Spleen (tissue), 11 donors: ENCODE results near the gene DTWD2. TPM values are rescaled to one million over a fixed set of nuclear protein-coding genes. Genes with fewer than 3 reads are reported as not detected.
"Not testable (repeated sequence)": the region's sequence is repeated elsewhere in the genome, so short reads cannot be mapped to it uniquely, and the experiment has no call there.

Source experiments
- DNase-seq: peaks from one replicate; pipeline ENCODE4 v3.0.0-alpha.2; 2020
- H3K27ac ChIP-seq, 8 donors: fragments of 200-600 bp; sonication (generic) in 7 of 8; 1 replicate in 4 of 8; 2 replicates in 4 of 8; pipeline versions ENCODE4 v1.5.0 to v1.8.0; 2016 to 2021; ENCODE audit warnings: inconsistent platforms in 4 of 8, mild to moderate bottlenecking in 4 of 8, moderate library complexity in 1 of 8
- H3K27me3 ChIP-seq, 7 donors: fragments of 200-600 bp; sonication (generic) in 6 of 7; replicated peaks in 1 of 7; 1 replicate in 4 of 7; 2 replicates in 3 of 7; pipeline versions ENCODE4 v1.5.0 to v1.8.0; 2016 to 2021; ENCODE audit warnings: inconsistent platforms in 3 of 7, mild to moderate bottlenecking in 1 of 7
- H3K36me3 ChIP-seq, 6 donors: fragments of 200-600 bp; sonication (generic) in 5 of 6; 1 replicate in 4 of 6; 2 replicates in 2 of 6; pipeline versions ENCODE4 v1.5.0 to v1.8.0; 2016 to 2021; ENCODE audit warnings: inconsistent platforms in 2 of 6
- H3K4me1 ChIP-seq, 6 donors: fragments of 200-600 bp; sonication (generic) in 5 of 6; 1 replicate in 3 of 6; 2 replicates in 3 of 6; pipeline versions ENCODE4 v1.5.0 to v1.8.0; 2016 to 2021; ENCODE audit warnings: inconsistent platforms in 3 of 6
- H3K4me3 ChIP-seq, 8 donors: fragments of 200-600 bp; sonication (generic) in 7 of 8; 1 replicate in 4 of 8; 2 replicates in 4 of 8; pipeline versions ENCODE4 v1.5.0 to v1.8.0; 2016 to 2021; ENCODE audit warnings: inconsistent platforms in 4 of 8, mild to moderate bottlenecking in 4 of 8, moderate library complexity in 2 of 8
- H3K9me3 ChIP-seq, 8 donors: fragments of 200-600 bp; sonication (generic) in 7 of 8; 1 replicate in 4 of 8; 2 replicates in 4 of 8; pipeline versions ENCODE4 v1.5.0 to v1.8.0; 2016 to 2021; ENCODE audit warnings: inconsistent platforms in 4 of 8
- POLR2A ChIP-seq, 3 donors: fragments of 450-650 bp; IDR thresholded peaks; one replicate each; pipeline ENCODE4 v1.5.1; 2017; ENCODE audit warnings: antibody characterized with exemption in 3 of 3, mild to moderate bottlenecking in 1 of 3
- POLR2AphosphoS5 ChIP-seq, 3 donors: sonication (generic); formaldehyde crosslinking; IDR thresholded peaks; one replicate each; pipeline ENCODE4 v1.5.1; 2017; ENCODE audit warnings: antibody characterized with exemption in 3 of 3
- WGBS, 5 donors: extraction: QIAGEN DNeasy Blood & Tissue Kit in 3 of 5; methylation state at CpG; one replicate each; pipeline versions ENCODE4 v1.1.5 to v1.1.7; 2013 to 2018; 5-methylcytosine and 5-hydroxymethylcytosine counted together
- intact Hi-C: fragments of 100-400 bp; cut with DNase I; formaldehyde crosslinking; loops from one replicate; pipeline ENCODE4 v1.15.0; 2023; ENCODE audit warnings: low total_unique reads
- polyA plus RNA-seq, 3 donors: library from polyadenylated mRNA; stranded (reverse); fragments of 200-250 nt; gene quantifications; one replicate each; pipeline ENCODE4 v1.2.1, GENCODE V29; 2013
- total RNA-seq, 7 donors: library from RNA; depleted of rRNA in 3 of 7; stranded (reverse); fragments of >200 nt in 3 of 7; fragmentation: NEBNext Ultra II Directional in 4 of 7; extraction: Animal tissue kit (Norgen Biotek cat#: 25700) in 4 of 7; gene quantifications; one replicate each; pipeline versions ENCODE4 v1.1.0 to v1.2.1, GENCODE V29; 2016 to 2021
- TF ChIP-seq, protein P1 (sequence below), 11 experiments: fragments of 200-600 bp in 7 of 11; fragments of 450-650 bp in 4 of 11; sonication (generic) in 4 of 11; IDR thresholded peaks in 8 of 11; conservative IDR thresholded peaks in 3 of 11; 1 replicate in 7 of 11; 2 replicates in 4 of 11; pipeline versions ENCODE4 v1.4.0 to v1.8.0; 2016 to 2021; ENCODE audit warnings: antibody characterized with exemption in 11 of 11, inconsistent platforms in 4 of 11, mild to moderate bottlenecking in 1 of 11
- donor health status: healthy with polysubstance abuse.
- donor health status: DM: no; HTN: no; CAD: no; lungs with moderate emphysema.
- donor health status: DM: no; HTN: no; CAD: no.
- donor health status: Bipolar disorder and iron deficiency.
- donor health status: healthy.
- donor health status: DM: no; HTN: no; CAD: no.
- donor health status: DM: yes; HTN: yes; CAD: no.

Gene DTWD2
- total and polyA plus RNA-seq, 10 donors: 1.2 to 25.5 (median 8.6) TPM

DNA sequence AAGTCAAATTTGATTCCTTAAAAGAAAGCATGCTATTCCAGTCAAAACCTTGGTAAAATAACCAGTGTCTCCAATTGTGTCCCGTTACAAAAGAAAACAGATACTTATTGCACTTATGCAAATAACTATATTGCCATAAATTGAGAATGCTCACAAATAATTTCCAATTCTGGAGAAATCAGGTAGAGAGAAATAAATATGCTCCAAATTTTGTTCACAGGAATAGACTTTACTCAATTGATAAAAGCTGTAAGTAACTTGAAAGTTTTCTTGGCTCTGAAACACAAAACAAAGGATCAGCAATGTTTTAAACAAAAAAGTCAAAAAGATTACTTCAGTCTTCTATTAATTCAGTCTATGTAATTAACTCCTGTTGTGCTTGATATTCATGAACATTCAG lies 7.8 kb upstream of the DTWD2 start:
- no peaks in the 10 kb centered on the region for H3K36me3 ChIP-seq
- TF ChIP-seq POLR2AphosphoS5 (IDR thresholded peaks at IDR 0.05) (no peak), POLR2A (IDR thresholded peaks at IDR 0.05) (no peak)
- TF ChIP-seq, protein P1, sequence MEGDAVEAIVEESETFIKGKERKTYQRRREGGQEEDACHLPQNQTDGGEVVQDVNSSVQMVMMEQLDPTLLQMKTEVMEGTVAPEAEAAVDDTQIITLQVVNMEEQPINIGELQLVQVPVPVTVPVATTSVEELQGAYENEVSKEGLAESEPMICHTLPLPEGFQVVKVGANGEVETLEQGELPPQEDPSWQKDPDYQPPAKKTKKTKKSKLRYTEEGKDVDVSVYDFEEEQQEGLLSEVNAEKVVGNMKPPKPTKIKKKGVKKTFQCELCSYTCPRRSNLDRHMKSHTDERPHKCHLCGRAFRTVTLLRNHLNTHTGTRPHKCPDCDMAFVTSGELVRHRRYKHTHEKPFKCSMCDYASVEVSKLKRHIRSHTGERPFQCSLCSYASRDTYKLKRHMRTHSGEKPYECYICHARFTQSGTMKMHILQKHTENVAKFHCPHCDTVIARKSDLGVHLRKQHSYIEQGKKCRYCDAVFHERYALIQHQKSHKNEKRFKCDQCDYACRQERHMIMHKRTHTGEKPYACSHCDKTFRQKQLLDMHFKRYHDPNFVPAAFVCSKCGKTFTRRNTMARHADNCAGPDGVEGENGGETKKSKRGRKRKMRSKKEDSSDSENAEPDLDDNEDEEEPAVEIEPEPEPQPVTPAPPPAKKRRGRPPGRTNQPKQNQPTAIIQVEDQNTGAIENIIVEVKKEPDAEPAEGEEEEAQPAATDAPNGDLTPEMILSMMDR (IDR thresholded peaks at IDR 0.05 in 8 of 11, conservative IDR thresholded peaks at IDR 0.05 in 3 of 11): no peak
- H3K4me1 ChIP-seq: no peaks in the 10 kb centered on the region
- DNase-seq: no peak
- intact Hi-C loops: no loop called here
- 89 to 95% (median 93%) methylated on average over 1 of the region's 1 CpG for WGBS, 5 donors
- H3K9me3 ChIP-seq: peaks cover 3 to 65% (median 42%) of the 10 kb centered on the region in 8 donors
- no peaks in the 10 kb centered on the region for H3K27me3 ChIP-seq
- no peak overlapping the region for H3K4me3 ChIP-seq
- no peak overlapping the region for H3K27ac ChIP-seq

DNA sequence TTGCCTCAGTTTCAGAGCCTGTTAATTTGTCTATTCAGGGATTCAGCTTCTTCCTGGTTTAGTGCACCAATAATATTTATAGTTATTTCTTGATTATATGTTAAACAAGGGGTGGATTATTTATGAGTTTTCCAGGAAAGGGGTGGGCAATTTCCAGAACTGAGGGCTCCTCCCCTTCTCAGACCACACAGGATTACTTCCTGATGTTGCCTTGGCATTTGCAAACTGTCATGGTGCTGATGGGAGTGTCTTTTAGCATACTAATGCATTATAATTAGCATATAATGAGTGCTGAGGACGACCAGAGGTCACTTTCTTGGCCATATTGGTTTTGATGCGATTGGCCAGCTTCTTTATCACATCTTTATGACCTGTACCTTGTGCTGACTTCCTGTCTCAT lies 6.2 kb upstream of the DTWD2 start:
- DNase-seq: no peak
- Histone ChIP-seq H3K9me3 (peaks cover 0 to 52% (median 34%) of the 10 kb centered on the region in 8 donors), H3K36me3 (no peaks in the 10 kb centered on the region), H3K27ac (no peak overlapping the region), H3K4me1 (peaks cover 0 to 3% (median 0%) of the 10 kb centered on the region in 6 donors), H3K4me3 (no peak overlapping the region), H3K27me3 (no peaks in the 10 kb centered on the region)
- intact Hi-C loops: no loop called here
- TF ChIP-seq POLR2AphosphoS5 (IDR thresholded peaks at IDR 0.05) (no peak), POLR2A (IDR thresholded peaks at IDR 0.05) (no peak)
- TF ChIP-seq, protein P1 (IDR thresholded peaks at IDR 0.05 in 8 of 11, conservative IDR thresholded peaks at IDR 0.05 in 3 of 11): no peak
- WGBS, 5 donors: 61 to 88% (median 80%) methylated on average over 2 of the region's 2 CpGs

DNA sequence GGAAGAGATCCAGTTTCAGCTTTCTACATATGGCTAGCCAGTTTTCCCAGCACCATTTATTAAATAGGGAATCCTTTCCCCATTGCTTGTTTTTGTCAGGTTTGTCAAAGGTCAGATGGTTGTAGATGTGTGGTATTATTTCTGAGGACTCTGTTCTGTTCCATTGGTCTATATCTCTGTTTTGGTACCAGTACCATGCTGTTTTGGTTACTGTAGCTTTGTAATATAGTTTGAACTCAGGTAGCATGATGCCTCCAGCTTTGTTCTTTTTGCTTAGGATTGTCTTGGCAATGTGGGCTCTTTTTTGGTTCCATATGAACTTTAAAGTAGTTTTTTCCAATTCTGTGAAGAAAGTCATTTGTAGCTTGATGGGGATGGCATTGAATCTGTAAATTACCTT lies 4.8 kb upstream of the DTWD2 start:
- intact Hi-C loops, H3K27ac ChIP-seq: not testable (repeated sequence)

DNA sequence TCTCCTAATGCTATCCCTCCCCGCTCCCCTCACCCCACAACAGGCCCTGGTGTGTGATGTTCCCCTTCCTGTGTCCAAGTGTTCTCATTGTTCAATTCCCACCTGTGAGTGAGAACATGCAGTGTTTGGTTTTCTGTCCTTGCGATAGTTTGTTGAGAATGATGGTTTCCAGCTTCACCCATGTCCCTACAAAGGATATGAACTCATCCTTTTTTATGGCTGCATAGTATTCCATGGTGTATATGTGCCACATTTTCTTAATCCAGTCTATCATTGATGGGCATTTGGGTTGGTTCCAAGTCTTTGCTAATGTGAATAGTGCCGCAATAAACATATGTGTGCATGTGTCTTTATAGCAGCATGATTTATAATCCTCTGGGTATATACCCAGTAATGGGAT lies 3.7 kb upstream of the DTWD2 start:
- H3K27me3 ChIP-seq, intact Hi-C loops, H3K27ac ChIP-seq, DNase-seq, H3K4me3 ChIP-seq, H3K36me3 ChIP-seq: not testable (repeated sequence)
- peaks cover 0 to 29% (median 20%) of the 10 kb centered on the region in 8 donors for H3K9me3 ChIP-seq
- H3K4me1 ChIP-seq: peaks cover 5 to 24% (median 15%) of the 10 kb centered on the region in 6 donors
- WGBS, 5 donors: 92 to 100% (median 95%) methylated on average over 3 of the region's 3 CpGs

More for the DNA sequence above, 4.8 kb upstream of the DTWD2 start:
- not testable (repeated sequence) for DNase-seq, H3K4me3 ChIP-seq, H3K36me3 ChIP-seq, H3K27me3 ChIP-seq
- Histone ChIP-seq H3K4me1 (peaks cover 0 to 15% (median 7%) of the 10 kb centered on the region in 6 donors), H3K9me3 (peaks cover 0 to 39% (median 27%) of the 10 kb centered on the region in 8 donors)

DNA sequence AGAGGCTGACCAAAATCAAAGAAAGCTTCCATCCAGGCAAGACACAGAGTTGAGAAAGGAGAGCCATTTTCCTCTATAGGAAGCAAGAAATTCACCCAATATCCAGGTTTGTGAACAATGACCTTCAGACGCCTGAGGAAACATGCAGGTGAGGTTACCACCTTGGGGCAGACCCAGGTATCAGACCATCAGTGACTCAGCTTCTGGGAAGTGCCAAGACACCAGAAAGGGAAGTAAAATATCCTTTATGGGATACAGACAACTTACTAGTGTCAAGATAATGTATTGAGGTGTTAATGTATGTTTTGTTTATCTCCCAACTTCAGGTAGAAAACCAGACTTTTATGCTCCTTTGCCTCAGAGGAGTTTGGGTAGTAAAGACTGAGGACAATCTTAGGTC lies 2.2 kb upstream of the DTWD2 start:
- WGBS, 5 donors: 74 to 88% (median 80%) methylated on average over 1 of the region's 1 CpG
- intact Hi-C loops: no loop called here

More for the DNA sequence above, 2.2 kb upstream of the DTWD2 start:
- Histone ChIP-seq H3K27me3 (no peaks in the 10 kb centered on the region), H3K36me3 (no peaks in the 10 kb centered on the region), H3K9me3 (peaks cover 0 to 14% (median 5%) of the 10 kb centered on the region in 8 donors), H3K4me1 (peaks cover 5 to 37% (median 16%) of the 10 kb centered on the region in 6 donors), H3K27ac (no peak overlapping the region), H3K4me3 (no peak overlapping the region)
- no peak for DNase-seq
- TF ChIP-seq POLR2A (IDR thresholded peaks at IDR 0.05) (no peak), POLR2AphosphoS5 (IDR thresholded peaks at IDR 0.05) (no peak)
- TF ChIP-seq, protein P1 (IDR thresholded peaks at IDR 0.05 in 8 of 11, conservative IDR thresholded peaks at IDR 0.05 in 3 of 11): no peak
